ENCODE data around the gene SIN3B. TPM values are rescaled to one million over a fixed set of nuclear protein-coding genes. Genes with fewer than 3 reads are reported as not detected.

The SIN3B gene
- total RNA-seq, 1 donor from 2014 or later, result 59.9 TPM

DNA sequence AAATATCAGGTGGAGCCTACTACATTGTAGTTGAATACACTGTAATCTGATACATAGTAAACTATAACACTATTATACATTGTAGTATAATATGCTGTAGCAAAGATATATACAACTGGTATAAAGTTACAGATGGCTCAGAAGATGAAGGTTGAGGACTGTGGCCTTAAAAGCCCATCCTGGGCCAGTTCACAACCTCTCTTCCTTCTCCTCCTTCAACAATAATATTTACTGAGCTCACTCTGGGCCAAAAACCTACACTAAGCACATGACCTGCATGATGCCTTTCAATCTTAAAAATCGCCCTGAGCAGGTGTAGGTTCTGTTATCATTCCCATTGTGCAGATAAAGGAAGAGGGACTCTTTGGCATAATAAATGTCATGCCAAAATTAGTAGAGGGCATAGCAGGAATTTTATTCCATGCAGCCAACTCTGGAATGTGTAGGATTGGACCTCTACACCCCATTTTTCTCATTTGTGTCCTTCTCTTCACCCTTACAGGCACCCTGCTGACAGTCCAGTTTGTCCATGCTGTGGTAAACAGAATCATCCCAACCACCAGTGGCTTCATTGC, 14.6 kb upstream of the SIN3B start:
- Mint-ChIP-seq H3K27me3 (ENCODE audit: low read depth) (peaks cover 20% of the 10 kb centered on the region), H3K27ac (ENCODE audit: unreplicated experiment) (no peak overlapping the region), H3K4me3 (no peak overlapping the region), H3K4me1 (no peaks in the 10 kb centered on the region), H3K36me3 (ENCODE audit: low read depth) (no peaks in the 10 kb centered on the region), H3K9me3 (no peaks in the 10 kb centered on the region)
- DNase-seq (ENCODE audit: low read depth, low spot score), result no peak
- TF ChIP-seq, protein P1, sequence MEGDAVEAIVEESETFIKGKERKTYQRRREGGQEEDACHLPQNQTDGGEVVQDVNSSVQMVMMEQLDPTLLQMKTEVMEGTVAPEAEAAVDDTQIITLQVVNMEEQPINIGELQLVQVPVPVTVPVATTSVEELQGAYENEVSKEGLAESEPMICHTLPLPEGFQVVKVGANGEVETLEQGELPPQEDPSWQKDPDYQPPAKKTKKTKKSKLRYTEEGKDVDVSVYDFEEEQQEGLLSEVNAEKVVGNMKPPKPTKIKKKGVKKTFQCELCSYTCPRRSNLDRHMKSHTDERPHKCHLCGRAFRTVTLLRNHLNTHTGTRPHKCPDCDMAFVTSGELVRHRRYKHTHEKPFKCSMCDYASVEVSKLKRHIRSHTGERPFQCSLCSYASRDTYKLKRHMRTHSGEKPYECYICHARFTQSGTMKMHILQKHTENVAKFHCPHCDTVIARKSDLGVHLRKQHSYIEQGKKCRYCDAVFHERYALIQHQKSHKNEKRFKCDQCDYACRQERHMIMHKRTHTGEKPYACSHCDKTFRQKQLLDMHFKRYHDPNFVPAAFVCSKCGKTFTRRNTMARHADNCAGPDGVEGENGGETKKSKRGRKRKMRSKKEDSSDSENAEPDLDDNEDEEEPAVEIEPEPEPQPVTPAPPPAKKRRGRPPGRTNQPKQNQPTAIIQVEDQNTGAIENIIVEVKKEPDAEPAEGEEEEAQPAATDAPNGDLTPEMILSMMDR (conservative IDR thresholded peaks at IDR 0.05), result no peak

DNA sequence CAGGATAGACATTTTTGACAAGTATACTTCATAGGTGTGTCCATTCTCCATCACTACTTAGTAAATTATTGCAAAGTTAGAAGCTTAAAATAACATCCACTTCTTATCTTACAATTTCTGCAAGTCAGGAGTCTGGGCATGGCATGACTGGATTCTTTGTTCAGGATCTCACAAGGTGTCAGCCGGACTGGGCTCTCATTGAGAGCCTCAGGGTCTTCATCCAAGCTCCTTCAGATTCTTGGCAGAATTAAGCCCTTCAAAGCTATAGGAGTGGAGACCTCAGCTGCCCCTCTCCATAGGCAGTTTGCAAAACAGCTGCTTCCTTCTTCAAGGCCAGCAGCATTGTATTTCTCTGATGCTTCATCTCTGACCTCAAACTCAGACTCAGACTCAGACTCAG, 9.1 kb upstream of the SIN3B start:
- no peak for DNase-seq (ENCODE audit: low read depth, low spot score)
- Mint-ChIP-seq H3K27me3 (ENCODE audit: low read depth) (peaks cover 23% of the 10 kb centered on the region), H3K4me3 (no peak overlapping the region), H3K9me3 (no peaks in the 10 kb centered on the region), H3K36me3 (ENCODE audit: low read depth) (no peaks in the 10 kb centered on the region), H3K27ac (ENCODE audit: unreplicated experiment) (no peak overlapping the region), H3K4me1 (peaks cover 10% of the 10 kb centered on the region)
- TF ChIP-seq, protein P1 (conservative IDR thresholded peaks at IDR 0.05), result no peak

DNA sequence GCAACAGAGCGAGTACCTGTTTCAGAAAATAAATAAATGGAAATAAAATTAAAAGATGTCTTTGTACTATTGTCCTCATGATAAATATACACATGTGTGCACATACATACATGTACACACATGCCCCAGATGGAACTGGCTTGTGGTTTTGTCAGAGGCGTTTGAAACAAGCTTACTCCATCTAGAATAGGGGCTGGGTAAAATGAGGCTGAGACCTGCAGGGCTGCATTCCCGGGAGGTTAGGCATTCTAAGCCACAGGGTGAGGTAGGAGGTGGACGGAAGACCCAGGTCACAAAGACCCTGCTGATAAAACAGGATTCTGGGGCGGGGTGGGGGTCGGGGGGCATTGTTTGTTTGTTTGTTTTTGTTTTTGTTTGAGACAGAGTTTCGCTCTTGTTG, 8.1 kb upstream of the SIN3B start:
- no peaks in the 10 kb centered on the region for H3K9me3 Mint-ChIP-seq
- peaks cover 24% of the 10 kb centered on the region for H3K27me3 Mint-ChIP-seq (ENCODE audit: low read depth)
- peaks cover 18% of the 10 kb centered on the region for H3K4me1 Mint-ChIP-seq
- no peak overlapping the region for H3K27ac Mint-ChIP-seq (ENCODE audit: unreplicated experiment)
- TF ChIP-seq, protein P1 (conservative IDR thresholded peaks at IDR 0.05), result no peak
- no peak for DNase-seq (ENCODE audit: low read depth, low spot score)
- H3K4me3 Mint-ChIP-seq, result no peak overlapping the region
- H3K36me3 Mint-ChIP-seq (ENCODE audit: low read depth), result no peaks in the 10 kb centered on the region

DNA sequence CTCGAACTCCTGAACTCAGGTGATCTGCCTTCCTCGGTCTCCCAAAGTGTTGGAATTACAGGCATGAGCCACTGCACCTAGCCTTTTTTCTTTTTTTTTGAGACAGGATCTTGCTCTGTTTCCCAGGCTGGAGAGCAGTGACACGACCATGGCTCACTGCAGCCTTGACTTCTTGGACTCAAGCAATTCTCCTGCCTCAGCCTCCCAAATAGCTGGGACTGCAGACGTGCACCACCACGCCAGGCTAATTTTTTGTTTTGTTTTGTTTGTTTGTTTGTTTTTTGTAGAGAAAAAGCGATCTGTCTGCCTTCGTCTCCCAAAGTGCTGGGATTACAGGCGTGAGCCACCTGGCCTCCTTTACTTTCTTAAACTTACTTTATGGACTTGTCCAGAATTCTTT, 6.5 kb upstream of the SIN3B start:
- H3K27me3 Mint-ChIP-seq (ENCODE audit: low read depth), result peaks cover 34% of the 10 kb centered on the region
- TF ChIP-seq, protein P1 (conservative IDR thresholded peaks at IDR 0.05), result no peak
- H3K4me1 Mint-ChIP-seq, result peaks cover 18% of the 10 kb centered on the region
- no peak overlapping the region for H3K4me3 Mint-ChIP-seq
- no peak for DNase-seq (ENCODE audit: low read depth, low spot score)
- H3K27ac Mint-ChIP-seq (ENCODE audit: unreplicated experiment), result no peak overlapping the region
- H3K9me3 Mint-ChIP-seq, result no peaks in the 10 kb centered on the region
- H3K36me3 Mint-ChIP-seq (ENCODE audit: low read depth), result no peaks in the 10 kb centered on the region

DNA sequence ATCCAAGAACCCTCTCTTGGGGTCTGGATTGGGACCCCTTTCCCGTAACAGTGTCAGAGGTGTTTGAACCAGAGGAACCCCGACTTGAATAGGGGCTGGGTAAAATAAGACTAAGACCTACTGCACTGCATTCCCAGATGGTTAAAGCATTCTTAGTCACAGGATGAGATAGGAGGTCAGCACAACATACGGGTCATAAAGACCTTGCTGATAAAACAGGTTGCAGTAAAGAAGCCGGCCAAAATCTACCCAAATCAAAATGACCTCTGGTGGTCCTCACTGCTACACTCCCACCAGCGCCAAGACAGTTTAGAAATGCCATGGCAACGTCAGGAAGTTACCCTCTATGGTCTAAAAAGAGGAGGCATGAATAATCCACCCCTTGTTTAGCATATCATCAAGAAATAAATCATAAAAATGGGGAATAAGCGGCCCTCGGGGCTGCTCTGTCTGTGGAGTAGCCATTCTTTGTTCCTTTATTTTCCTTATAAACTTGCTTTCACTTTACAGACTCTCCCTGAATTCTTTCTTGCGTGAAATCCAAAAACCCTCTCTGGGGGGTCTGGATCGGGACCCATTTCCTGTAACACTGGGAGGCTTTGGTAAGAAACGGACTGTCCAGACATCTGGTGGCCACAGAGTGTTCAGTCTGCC, 4.4 kb upstream of the SIN3B start:
- H3K4me3 Mint-ChIP-seq, result peak overlapping the region; percentile 44
- no peaks in the 10 kb centered on the region for H3K9me3 Mint-ChIP-seq
- peaks cover 34% of the 10 kb centered on the region for H3K27me3 Mint-ChIP-seq (ENCODE audit: low read depth)
- TF ChIP-seq, protein P1 (conservative IDR thresholded peaks at IDR 0.05), result no peak
- H3K36me3 Mint-ChIP-seq (ENCODE audit: low read depth), result no peaks in the 10 kb centered on the region
- no peak for DNase-seq (ENCODE audit: low read depth, low spot score)
- H3K4me1 Mint-ChIP-seq, result peaks cover 24% of the 10 kb centered on the region
- no peak overlapping the region for H3K27ac Mint-ChIP-seq (ENCODE audit: unreplicated experiment)

Data from neural crest cell (in vitro differentiated cells).